ENCODE measurements around the gene MAB21L2. TPM values are rescaled to one million over a fixed set of nuclear protein-coding genes. Genes with fewer than 3 reads are reported as not detected.

MAB21L2 gene
- total and polyA plus RNA-seq, 2 of the 8 experiments (the other 6 are each of a cell fraction or from before 2014, with no cell fraction given) = 0.03 TPM; not detected in 1

GRCh38 chr4:150581056-150581605 is 820 bp upstream of the MAB21L2 start (continued):
- TF ChIP-seq EP300 (IDR thresholded peaks at IDR 0.05; ENCODE audit: borderline replicate concordance in 1 of 2, low read depth in 2 of 2, low read length in 2 of 2) = no peak
- TF ChIP-seq SAP30 (IDR thresholded peaks at IDR 0.05; ENCODE audit: insufficient read depth, insufficient replicate concordance, low read length) = no peak
- no peak for TF ChIP-seq YY1 (IDR thresholded peaks at IDR 0.05; ENCODE audit: low read depth, low read length)
- no peak for TF ChIP-seq TEAD4 (IDR thresholded peaks at IDR 0.05; ENCODE audit: low read depth, low read length)
- TF ChIP-seq SIN3A (conservative IDR thresholded peaks at IDR 0.05 in 1 of 2, IDR thresholded peaks at IDR 0.05 in 1 of 2; ENCODE audit: low read depth in 1 of 2, low read length in 2 of 2) = no peak
- TF ChIP-seq MAFK (IDR thresholded peaks at IDR 0.05; ENCODE audit: low read depth, low read length) = no peak
